ENCODE measurements around the gene FOXN3. TPM values are rescaled to one million over a fixed set of nuclear protein-coding genes. Genes with fewer than 3 reads are reported as not detected.
A peak's percentile ranks its signal among the peaks of the same experiment; 100 is the strongest.

Gene FOXN3
- total RNA-seq, 1 experiment from 2014 or later: 125 TPM

- Mint-ChIP-seq H3K27ac (peak overlapping the region in 1 of 3 experiments; percentile 64; a peak in 4 of 7 replicates), H3K4me3 (no peak overlapping the region), H3K36me3 (ENCODE audit: insufficient read depth in 1 of 3, low read depth in 3 of 3) (peaks cover 20 to 59% (median 30%) of the 10 kb centered on the region in 3 experiments; a peak in 6 of 7 replicates), H3K27me3 (ENCODE audit: low read depth) (no peaks in the 10 kb centered on the region), H3K4me1 (peaks cover 60 to 63% of the 10 kb centered on the region in 2 experiments), H3K9me3 (no peaks in the 10 kb centered on the region)
- Histone ChIP-seq H2AK5ac (ENCODE audit: insufficient read length, low read length) (no peak overlapping the region), H3K27me3 (ENCODE audit: insufficient read depth, low read length) (no peaks in the 10 kb centered on the region), H3K23ac (ENCODE audit: insufficient read length, low read depth, low read length) (no peak overlapping the region), H3K79me1 (ENCODE audit: insufficient read depth, low read depth, low read length, poor library complexity, severe bottlenecking) (peaks cover 9% of the 10 kb centered on the region), H2BK15ac (ENCODE audit: low read depth, low read length) (no peak overlapping the region), H2BK20ac (ENCODE audit: low read depth, low read length, poor library complexity, severe bottlenecking) (no peak overlapping the region), H3K14ac (ENCODE audit: insufficient read depth, low read length) (no peak overlapping the region), H3K4me2 (ENCODE audit: insufficient read depth, insufficient read length, low read length) (no peak overlapping the region), H2BK5ac (ENCODE audit: insufficient read length, low read length) (no peak overlapping the region), H2BK12ac (ENCODE audit: insufficient read length, low read depth, low read length) (no peak overlapping the region), H3K4me1 (ENCODE audit: insufficient read depth, low read length) (peaks cover 3% of the 10 kb centered on the region; the same call in 1 of the 2 replicates), H4K8ac (replicated peaks; ENCODE audit: insufficient read length, low read depth, low read length) (no peak overlapping the region), H3K23me2 (ENCODE audit: insufficient read length, low read depth, low read length, poor library complexity, severe bottlenecking) (no peaks in the 10 kb centered on the region), H3K79me2 (ENCODE audit: insufficient read depth, low read length) (peaks cover 86% of the 10 kb centered on the region), H2BK120ac (ENCODE audit: low read depth, low read length, poor library complexity, severe bottlenecking) (no peak overlapping the region), H4K91ac (ENCODE audit: insufficient read length, low read depth, low read length) (no peak overlapping the region), H3K9ac (ENCODE audit: extremely low read depth, insufficient read length, low read length) (no peak overlapping the region), H3K18ac (ENCODE audit: insufficient read length, low read depth, low read length) (no peak overlapping the region), H4K20me1 (ENCODE audit: control insufficient read depth, insufficient read depth, insufficient read length) (no peaks in the 10 kb centered on the region), H2AFZ (ENCODE audit: low read length) (no peak overlapping the region), H3K27ac (ENCODE audit: insufficient read length, low read depth, low read length) (no peak overlapping the region), H3K56ac (ENCODE audit: insufficient read length, low read depth, low read length) (no peak overlapping the region), H3K4ac (ENCODE audit: low read depth, low read length) (no peak overlapping the region), H3T11ph (ENCODE audit: low read length) (no peak overlapping the region), H4K5ac (ENCODE audit: insufficient read length, low read depth, low read length) (no peak overlapping the region), H3K9me3 (ENCODE audit: control insufficient read depth, low read depth, low read length) (no peaks in the 10 kb centered on the region)
- DNase-seq: no peak
- WGBS (ENCODE audit: extremely low coverage, insufficient read length, low lambda C conversion rate): no CpG with 5 or more reads among the region's 3 CpGs
- no peak for TF ChIP-seq CTCF (conservative IDR thresholded peaks at IDR 0.05)
Measured at GRCh38 chr14:89402363-89402762, 14.7 kb downstream of the FOXN3 start.
